K562 (cell line): ENCODE results near the gene PSMD9. TPM values are rescaled to one million over a fixed set of nuclear protein-coding genes. Genes with fewer than 3 reads are reported as not detected.

Source experiments
- ATAC-seq: fragments of 200-7000 bp; cut with Tn5 transposase; 3 replicates; pipeline ENCODE4 v1.9.1; 2020; ENCODE audit warnings: moderate library complexity
- BruUV-seq: library from RNA; stranded (reverse); fragments of 400-500 nt; replicated peaks from 2 replicates; lab custom pipeline; 2021; lab: Mats Ljungman, UMichigan
- CTCF ChIA-PET: fragments of 300-600 bp; formaldehyde crosslinking; extraction: SDS; loops from one replicate; lab custom pipeline; 2021; ENCODE audit warnings: low intra/inter-chr PET ratio; lab: Yijun Ruan, JAX
- POLR2A ChIA-PET: fragments of 300-600, 350-650 bp; sonication (Branson Sonifier 250); formaldehyde crosslinking; extraction: SDS; loops from one replicate; lab custom pipeline; 2021; ENCODE audit warnings: antibody characterized with exemption, inconsistent platforms; lab: Yijun Ruan, JAX
- DNase-seq, 4 experiments: peaks; one replicate each; pipeline versions ENCODE4 v3.0.0 to v3.0.0-alpha.2; 2011 to 2018; ENCODE audit warnings: low spot score in 3 of 4, mixed read lengths in 3 of 4; ENCODE audit errors: extremely low read depth in 1 of 4
- FAIRE-seq: peaks from 2 replicates; lab custom pipeline; 2011; peaks lifted over from hg19 to GRCh38; lab: Jason Lieb, UNC
- H2AFZ ChIP-seq: 2 replicates; pipeline ENCODE4 v1.6.0; 2011; ENCODE audit warnings: low read depth, low read length, control low read depth, inconsistent platforms
- H3K27ac ChIP-seq: fragments of 200-600 bp; 3 replicates; pipeline ENCODE4 v1.8.0; 2011; ENCODE audit warnings: low read depth, mild to moderate bottlenecking, control low read depth, inconsistent platforms, low read length, moderate library complexity, mixed read lengths; ENCODE audit errors: extremely low read depth
- H3K27me3 ChIP-seq, 2 experiments: fragments of 300-600 bp in 1 of 2; 2 replicates in 1 of 2; 3 replicates in 1 of 2; pipeline versions ENCODE4 v1.6.0 to v1.8.0; 2011; ENCODE audit warnings: inconsistent platforms in 2 of 2, low read length in 2 of 2, mild to moderate bottlenecking in 1 of 2, mixed read lengths in 1 of 2, moderate library complexity in 1 of 2; ENCODE audit not compliant: control insufficient read depth in 2 of 2, insufficient read depth in 2 of 2
- H3K36me3 ChIP-seq: fragments of 300-600 bp; 3 replicates; pipeline ENCODE4 v1.8.0; 2011; ENCODE audit warnings: mild to moderate bottlenecking, low read length, inconsistent platforms; ENCODE audit not compliant: control insufficient read depth, insufficient read depth
- H3K4me1 ChIP-seq, 2 experiments: fragments of 200-600 bp in 1 of 2; replicated peaks in 1 of 2; 2 replicates in 1 of 2; 3 replicates in 1 of 2; pipeline versions ENCODE4 v1.5.1 to v1.8.0; 2011; ENCODE audit warnings: inconsistent platforms in 2 of 2, low read length in 2 of 2, mild to moderate bottlenecking in 1 of 2, mixed read lengths in 1 of 2, moderate library complexity in 1 of 2; ENCODE audit not compliant: control insufficient read depth in 2 of 2, insufficient read depth in 2 of 2
- H3K4me2 ChIP-seq: 2 replicates; pipeline ENCODE4 v1.6.1; 2011; ENCODE audit warnings: low read length, control low read depth, inconsistent platforms, mixed read lengths; ENCODE audit not compliant: insufficient read depth
- H3K4me3 ChIP-seq: fragments of 200-600 bp; sonication (generic), shearing (Covaris generic); 2 replicates; pipeline ENCODE4 v1.5.1; 2016; ENCODE audit warnings: control low read depth, inconsistent platforms
- H3K79me2 ChIP-seq: fragments of 200-600 bp; 3 replicates; pipeline ENCODE4 v1.8.0; 2011; ENCODE audit warnings: low read length, inconsistent platforms; ENCODE audit not compliant: control insufficient read depth, insufficient read depth
- H3K9ac ChIP-seq, 2 experiments: 2 replicates each; pipeline versions ENCODE4 v1.6.0 to v1.6.1; 2011; ENCODE audit warnings: low read depth in 2 of 2, low read length in 2 of 2, control low read depth in 1 of 2, inconsistent platforms in 1 of 2, mild to moderate bottlenecking in 1 of 2, mixed read lengths in 1 of 2; ENCODE audit not compliant: insufficient read depth in 1 of 2
- H3K9me1 ChIP-seq: one replicate; pipeline ENCODE4 v1.6.0; 2011; ENCODE audit warnings: inconsistent platforms, mild to moderate bottlenecking, low read length, moderate library complexity; ENCODE audit not compliant: control insufficient read depth, insufficient read depth
- H3K9me3 ChIP-seq: replicated peaks from 2 replicates; pipeline ENCODE4 v1.5.1; 2011; ENCODE audit warnings: low read depth, low read length, inconsistent platforms; ENCODE audit not compliant: control insufficient read depth, insufficient read depth
- H4K20me1 ChIP-seq: replicated peaks from 2 replicates; pipeline ENCODE4 v1.6.1; 2011; ENCODE audit warnings: low read length, inconsistent platforms, mixed read lengths; ENCODE audit not compliant: control insufficient read depth, insufficient read depth
- BACH1 ChIP-seq: fragments of 200-800 bp; sonication (Bioruptor generic); IDR thresholded peaks from 2 replicates; pipeline ENCODE4 v1.6.1; 2016; ENCODE audit warnings: missing genetic modification characterization, missing compliant biosample characterization
- CBX1 ChIP-seq: sonication (generic); IDR thresholded peaks from 2 replicates; pipeline ENCODE4 v1.6.1; 2016; ENCODE audit warnings: antibody characterized with exemption, low read depth, mild to moderate bottlenecking
- HDAC6 ChIP-seq: IDR thresholded peaks from 2 replicates; pipeline ENCODE4 v1.6.1; 2012; ENCODE audit warnings: low read depth, mild to moderate bottlenecking, control low read depth, inconsistent platforms, low read length, moderate library complexity
- HNRNPUL1 ChIP-seq: fragments of 200-400 bp; formaldehyde crosslinking; IDR thresholded peaks from 2 replicates; pipeline ENCODE4 v1.6.1; 2017; ENCODE audit warnings: low read length
- IRF1 ChIP-seq: sonication (generic); formaldehyde crosslinking; IDR thresholded peaks from 2 replicates; pipeline ENCODE4 v1.8.0; 2022; ENCODE audit warnings: missing genetic modification reagents, mild to moderate bottlenecking, borderline replicate concordance
- JUND ChIP-seq, 2 experiments: IDR thresholded peaks; 2 replicates in 1 of 2; 3 replicates in 1 of 2; pipeline ENCODE4 v1.6.1; 2011; ENCODE audit warnings: borderline replicate concordance in 2 of 2, low read depth in 2 of 2, low read length in 2 of 2, improper control_type of control experiment in 1 of 2, missing biosample characterization in 1 of 2, missing genetic modification characterization in 1 of 2, missing genetic modification reagents in 1 of 2
- MAFF ChIP-seq: IDR thresholded peaks from 2 replicates; pipeline ENCODE4 v1.6.1; 2012; ENCODE audit warnings: low read length, improper control_type of control experiment
- MAFG ChIP-seq: fragments of 450-650 bp; conservative IDR thresholded peaks from 2 replicates; pipeline ENCODE4 v1.6.1; 2016; ENCODE audit warnings: missing genetic modification characterization, missing compliant biosample characterization
- MCM2 ChIP-seq: fragments of 450-650 bp; IDR thresholded peaks from 2 replicates; pipeline ENCODE4 v1.6.1; 2017; ENCODE audit warnings: low read depth, mild to moderate bottlenecking
- MEIS2 ChIP-seq: fragments of 450-650 bp; IDR thresholded peaks from 2 replicates; pipeline ENCODE4 v1.6.1; 2014; ENCODE audit warnings: mild to moderate bottlenecking; ENCODE audit not compliant: partially characterized antibody
- NFE2 ChIP-seq: IDR thresholded peaks from 2 replicates; pipeline ENCODE4 v1.6.1; 2014; ENCODE audit warnings: antibody characterized with exemption, low read depth
- PBX2 ChIP-seq, 2 experiments: IDR thresholded peaks in 1 of 2; conservative IDR thresholded peaks in 1 of 2; 2 replicates each; pipeline ENCODE4 v1.6.1; 2016; ENCODE audit warnings: low read depth in 2 of 2, mild to moderate bottlenecking in 1 of 2, missing compliant biosample characterization in 1 of 2, missing genetic modification characterization in 1 of 2, moderate library complexity in 1 of 2
- PKNOX1 ChIP-seq: fragments of 450-650 bp; IDR thresholded peaks from 2 replicates; pipeline ENCODE4 v1.6.1; 2016
- TRIM25 ChIP-seq: fragments of 450-650 bp; IDR thresholded peaks from 2 replicates; pipeline ENCODE4 v1.7.0; 2016; ENCODE audit warnings: borderline replicate concordance
- ZNF165 ChIP-seq: fragments of 250-450 bp; sonication (Bioruptor Pico); IDR thresholded peaks from 2 replicates; pipeline ENCODE4 v1.4.0; 2020; ENCODE audit warnings: borderline replicate concordance
- ZNF444 ChIP-seq: fragments of 250-450 bp; sonication (Bioruptor Pico); IDR thresholded peaks from 2 replicates; pipeline ENCODE4 v1.4.0; 2020; ENCODE audit warnings: mild to moderate bottlenecking, moderate library complexity
- WGBS: fragments of 100-300 bp; shearing (Covaris generic); methylation state at CpG from one replicate; pipeline ENCODE4 v1.1.6; 2016; ENCODE audit warnings: low coverage, mixed read lengths; ENCODE audit not compliant: insufficient coverage; ENCODE audit errors: missing lambda C conversion rate; 5-methylcytosine and 5-hydroxymethylcytosine counted together
- in situ Hi-C: fragments of 300-500 bp; cut with MboI; formaldehyde crosslinking; loops from 4 replicates; pipeline ENCODE4 v1.15.0; 2018; ENCODE audit warnings: inconsistent platforms, mixed read lengths
- intact Hi-C: fragments of 100-400 bp; cut with micrococcal nuclease; formaldehyde crosslinking; loops from 2 replicates; pipeline ENCODE4 v1.14.2; 2022
- polyA plus RNA-seq, 8 experiments: library from polyadenylated mRNA; depleted of rRNA in 4 of 8; stranded (reverse) in 5 of 8; unstranded in 3 of 8; fragments of >200 nt; fragmentation: Nextera tagmentation in 2 of 8; fragmentation: Illumina TruSeq in 1 of 8; extraction: Ambion mirVana in 2 of 8; extraction: Trizol in 1 of 8; gene quantifications; 2 replicates each; pipeline versions ENCODE4 v1.2.1 to v1.2.3, GENCODE V29; 2011 to 2014; ENCODE audit warnings: inconsistent platforms in 1 of 8, missing spikeins in 1 of 8
- total RNA-seq, 7 experiments: library from RNA; depleted of rRNA in 6 of 7; stranded (reverse); fragments of >200 nt in 6 of 7; fragmentation: Illumina TruSeq in 2 of 7; extraction: Trizol in 2 of 7; gene quantifications; 2 replicates each; pipeline versions ENCODE4 v1.2.1 to v1.2.3, GENCODE V29; 2011 to 2021; ENCODE audit warnings: low replicate concordance in 1 of 7

PSMD9 gene
- total and polyA plus RNA-seq, 9 of the 15 experiments (the other 6 are each of a cell fraction or from before 2014, with no cell fraction given) = 12.2 to 143 (median 61.3) TPM

GRCh38 chr12:121934309-121934664, 45.7 kb downstream of the PSMD9 start:
- POLR2A ChIA-PET = interaction anchor here (0.6 to 2.1 kb wide), 9 partner anchors 9 to 529 kb away, joined by 3 to 6 read pairs (median 4); no protein-coding TSS in a partner anchor
- H3K4me1 ChIP-seq = peaks cover 25 to 29% of the 10 kb centered on the region in 2 experiments; a peak in 4 of 5 replicates
- peaks cover 26% of the 10 kb centered on the region for H3K36me3 ChIP-seq
- H3K4me3 ChIP-seq = peak overlapping the region; percentile 47
- peak overlapping the region; percentile 98 for H2AFZ ChIP-seq
- CTCF ChIA-PET = no interaction called here
- peaks cover 22% of the 10 kb centered on the region for H3K79me2 ChIP-seq
- ATAC-seq = peak; percentile 69
- no peaks in the 10 kb centered on the region for H3K9me1 ChIP-seq
- peak overlapping the region; percentile 89; a peak in 3 of 4 replicates for H3K9ac ChIP-seq
- WGBS = 54% methylated on average over 2 of the region's 2 CpGs
- no peak for FAIRE-seq
- intact Hi-C loops = loop anchor here (5.0 kb wide), 1 partner anchor 88 kb away; the partner anchor contains the start of gene BCL7A
- H3K9me3 ChIP-seq = no peaks in the 10 kb centered on the region
- H3K27ac ChIP-seq = peak overlapping the region; percentile 95
- no peaks in the 10 kb centered on the region for H3K27me3 ChIP-seq
- in situ Hi-C loops = no loop called here
- TSS peak; percentile 80 for BruUV-seq
- H4K20me1 ChIP-seq = no peaks in the 10 kb centered on the region
- peak in 1 of 4 experiments; percentile 50 for DNase-seq
- H3K4me2 ChIP-seq = peak overlapping the region; percentile 92
- no peak for TF ChIP-seq HNRNPUL1
- TF ChIP-seq HDAC6 = no peak
- TF ChIP-seq ZNF165 = 0 out of 2 replicates have a peak, but pooled peaks have one; percentile 31
- peak; percentile 65; the same call in 1 of the 2 replicates for TF ChIP-seq MAFF
- peak; percentile 85 for TF ChIP-seq MEIS2
- peak; percentile 80 for TF ChIP-seq MAFG (tag)
- TF ChIP-seq IRF1 (CRISPR knock-in tag) = no peak
- peak; percentile 14; the same call in 1 of the 2 replicates for TF ChIP-seq JUND (IDR thresholded peaks at IDR 0.05; ENCODE audit: borderline replicate concordance, low read depth, low read length)
- TF ChIP-seq JUND (tag; IDR thresholded peaks at IDR 0.05; ENCODE audit: borderline replicate concordance, low read depth, low read length) = no peak; the same call in 2 of the 3 replicates
- TF ChIP-seq PBX2 (CRISPR knock-in tag; IDR thresholded peaks at IDR 0.05; ENCODE audit: low read depth) = no peak
- peak; percentile 89 for TF ChIP-seq PBX2 (tag; conservative IDR thresholded peaks at IDR 0.05; ENCODE audit: low read depth)
- TF ChIP-seq NFE2 = peak; percentile 88
- TF ChIP-seq CBX1 = no peak
- peak; percentile 65; the same call in 1 of the 2 replicates for TF ChIP-seq PKNOX1
- TF ChIP-seq BACH1 (tag) = peak; percentile 88
- no peak for TF ChIP-seq TRIM25
- no peak for TF ChIP-seq MCM2
- TF ChIP-seq ZNF444 (CRISPR knock-in tag) = no peak
